Stimulated activated CD4-positive, alpha-beta T cell treated with anti-CD3 and anti-CD28 coated beads, Interleukin-1b, Interleukin-23, amount 100 ng/mL, for 24 hours (primary cell): ENCODE measurements around the gene CNGA3.
A peak's percentile ranks its signal among the peaks of the same experiment; 100 is the strongest.
"Not testable (repeated sequence)": the region's sequence is repeated elsewhere in the genome, so short reads cannot be mapped to it uniquely, and the experiment has no call there.

ENCODE experiments used
- DNase-seq, 4 experiments: peaks; one replicate each; pipeline ENCODE4 v3.0.0-alpha.2; 2020; ENCODE audit warnings: low read depth in 4 of 4, low spot score in 1 of 4

CNGA3 gene

GRCh38 chr2:98396745-98397355 lies 50.6 kb downstream of the CNGA3 start:
- DNase-seq, result no peak

- no peak for DNase-seq
Observed at GRCh38 chr2:98399140-98399539, 52.9 kb downstream of the CNGA3 start.

GRCh38 chr2:98403878-98404277 lies 57.6 kb downstream of the CNGA3 start:
- no peak for DNase-seq

GRCh38 chr2:98404556-98405250 lies 58.4 kb downstream of the CNGA3 start:
- no peak for DNase-seq

GRCh38 chr2:98405301-98405700 lies 59.0 kb downstream of the CNGA3 start:
- DNase-seq, result no peak

GRCh38 chr2:98408155-98408554 lies 61.9 kb downstream of the CNGA3 start:
- DNase-seq, result no peak

- DNase-seq, result peak; percentile 25 to 49 (median 40)
Observed at GRCh38 chr2:98412751-98413458, 66.6 kb downstream of the CNGA3 start.

GRCh38 chr2:98414246-98414645 lies 68.0 kb downstream of the CNGA3 start:
- DNase-seq, result not testable (repeated sequence)

- DNase-seq, result not testable (repeated sequence)
Observed at GRCh38 chr2:98415719-98416248, 69.5 kb downstream of the CNGA3 start.

- no peak for DNase-seq
Observed at GRCh38 chr2:98416383-98417159, 70.3 kb downstream of the CNGA3 start.

GRCh38 chr2:98419544-98419943 lies 73.3 kb downstream of the CNGA3 start:
- no peak for DNase-seq

- no peak for DNase-seq
Observed at GRCh38 chr2:98419977-98420725, 73.9 kb downstream of the CNGA3 start.

GRCh38 chr2:98422449-98422848 lies 76.2 kb downstream of the CNGA3 start:
- DNase-seq, result no peak

- no peak for DNase-seq
Observed at GRCh38 chr2:98426771-98427170, 80.5 kb downstream of the CNGA3 start.

- no peak for DNase-seq
Observed at GRCh38 chr2:98432145-98432544, 85.9 kb downstream of the CNGA3 start.

- DNase-seq, result no peak
Observed at GRCh38 chr2:98433363-98433964, 87.2 kb downstream of the CNGA3 start.

- no peak for DNase-seq
Observed at GRCh38 chr2:98434492-98434891, 88.2 kb downstream of the CNGA3 start.

GRCh38 chr2:98435670-98436069 lies 89.4 kb downstream of the CNGA3 start:
- not testable (repeated sequence) for DNase-seq

- no peak for DNase-seq
Observed at GRCh38 chr2:98436734-98437133, 90.5 kb downstream of the CNGA3 start.
